GM19240 (cell line): Measurements from ENCODE around the gene SSNA1.

Experiments used
- DNase-seq: peaks from one replicate; pipeline ENCODE4 v3.0.0; 2011; ENCODE audit warnings: low spot score; ENCODE audit not compliant: insufficient read length

SSNA1 gene

GRCh38 chr9:137199411-137200121, 11.1 kb downstream of the SSNA1 start:
- no peak for DNase-seq

GRCh38 chr9:137200311-137201204, 12.1 kb downstream of the SSNA1 start, which contains the start of gene TPRN:
Gene TPRN (minus strand): TSS chr9:137200741. CDS start chr9:137200711, 30 bp downstream.
- DNase-seq: peak; percentile 100

- no peak for DNase-seq
Observed at GRCh38 chr9:137201205-137201868, 12.9 kb downstream of the SSNA1 start.

- DNase-seq: no peak
Observed at GRCh38 chr9:137202966-137203365, 14.5 kb downstream of the SSNA1 start.

- no peak for DNase-seq
Observed at GRCh38 chr9:137204731-137205125, 16.3 kb downstream of the SSNA1 start.

- DNase-seq: peak; percentile 97
Observed at GRCh38 chr9:137205126-137206069, 16.9 kb downstream of the SSNA1 start, which contains the start of the genes NDOR1 and TMEM203. Gene NDOR1 (plus strand): TSS chr9:137205700. CDS start chr9:137205778, 78 bp downstream. Gene TMEM203 (minus strand): TSS chr9:137205648. CDS start chr9:137205414, 234 bp downstream.

- no peak for DNase-seq
Observed at GRCh38 chr9:137206602-137207001, 18.1 kb downstream of the SSNA1 start.

- no peak for DNase-seq
Observed at GRCh38 chr9:137211532-137211931, 23.1 kb downstream of the SSNA1 start.

GRCh38 chr9:137212520-137212919, 24.0 kb downstream of the SSNA1 start:
- no peak for DNase-seq

- no peak for DNase-seq
Observed at GRCh38 chr9:137213160-137214060, 24.9 kb downstream of the SSNA1 start.

GRCh38 chr9:137214620-137215019, 26.1 kb downstream of the SSNA1 start:
- no peak for DNase-seq

GRCh38 chr9:137215196-137215986, 26.9 kb downstream of the SSNA1 start:
- DNase-seq: no peak

- DNase-seq: no peak
Observed at GRCh38 chr9:137216188-137216965, 27.9 kb downstream of the SSNA1 start.

GRCh38 chr9:137217276-137218211, 29.1 kb downstream of the SSNA1 start:
- DNase-seq: no peak

GRCh38 chr9:137218212-137218753, 29.8 kb downstream of the SSNA1 start:
- DNase-seq: no peak

GRCh38 chr9:137218754-137219271, 30.3 kb downstream of the SSNA1 start:
- DNase-seq: no peak
